Prostate gland (tissue), 2 donors: ENCODE measurements around the gene RPS6KA1.

ENCODE experiments used
- POLR2A ChIP-seq: fragments of 450-650 bp; IDR thresholded peaks from one replicate; pipeline ENCODE4 v1.6.1; 2016; ENCODE audit warnings: antibody characterized with exemption, mild to moderate bottlenecking
- POLR2AphosphoS5 ChIP-seq: sonication (generic); formaldehyde crosslinking; IDR thresholded peaks from one replicate; pipeline ENCODE4 v1.6.1; 2017; ENCODE audit warnings: antibody characterized with exemption
- TF ChIP-seq, protein P1 (sequence below), 4 experiments: fragments of 200-600 bp in 2 of 4; fragments of 450-650 bp in 2 of 4; sonication (generic) in 2 of 4; IDR thresholded peaks; 1 replicate in 3 of 4; 2 replicates in 1 of 4; pipeline ENCODE4 v1.5.1; 2016 to 2019; ENCODE audit warnings: antibody characterized with exemption in 4 of 4, mild to moderate bottlenecking in 2 of 4, moderate library complexity in 2 of 4

DNA sequence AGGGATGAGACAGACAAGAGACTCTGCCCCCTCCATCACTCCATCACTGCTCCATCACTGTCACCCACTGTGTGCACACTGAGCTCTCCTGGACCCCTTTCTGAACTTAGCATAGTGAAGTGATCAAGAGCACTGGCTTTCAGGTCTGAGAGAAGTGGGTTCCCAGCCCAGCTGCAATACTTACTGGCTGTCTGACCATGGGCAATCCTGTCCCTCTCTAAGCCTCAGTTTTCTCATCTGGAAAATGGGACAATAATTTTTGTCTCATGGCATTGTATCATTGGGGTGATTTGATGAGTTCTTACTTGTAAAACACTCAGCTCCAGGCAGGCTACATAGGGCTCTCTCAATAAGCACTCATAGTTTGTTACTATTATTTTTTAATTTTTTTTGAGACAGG, 7.5 kb upstream of the RPS6KA1 start:
- TF ChIP-seq, protein P1, sequence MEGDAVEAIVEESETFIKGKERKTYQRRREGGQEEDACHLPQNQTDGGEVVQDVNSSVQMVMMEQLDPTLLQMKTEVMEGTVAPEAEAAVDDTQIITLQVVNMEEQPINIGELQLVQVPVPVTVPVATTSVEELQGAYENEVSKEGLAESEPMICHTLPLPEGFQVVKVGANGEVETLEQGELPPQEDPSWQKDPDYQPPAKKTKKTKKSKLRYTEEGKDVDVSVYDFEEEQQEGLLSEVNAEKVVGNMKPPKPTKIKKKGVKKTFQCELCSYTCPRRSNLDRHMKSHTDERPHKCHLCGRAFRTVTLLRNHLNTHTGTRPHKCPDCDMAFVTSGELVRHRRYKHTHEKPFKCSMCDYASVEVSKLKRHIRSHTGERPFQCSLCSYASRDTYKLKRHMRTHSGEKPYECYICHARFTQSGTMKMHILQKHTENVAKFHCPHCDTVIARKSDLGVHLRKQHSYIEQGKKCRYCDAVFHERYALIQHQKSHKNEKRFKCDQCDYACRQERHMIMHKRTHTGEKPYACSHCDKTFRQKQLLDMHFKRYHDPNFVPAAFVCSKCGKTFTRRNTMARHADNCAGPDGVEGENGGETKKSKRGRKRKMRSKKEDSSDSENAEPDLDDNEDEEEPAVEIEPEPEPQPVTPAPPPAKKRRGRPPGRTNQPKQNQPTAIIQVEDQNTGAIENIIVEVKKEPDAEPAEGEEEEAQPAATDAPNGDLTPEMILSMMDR (IDR thresholded peaks at IDR 0.05), result no peak
- no peak for TF ChIP-seq POLR2A
- TF ChIP-seq POLR2AphosphoS5, result no peak
